B cell (primary cell): ENCODE data around the gene EPB41L2. TPM values are rescaled to one million over a fixed set of nuclear protein-coding genes. Genes with fewer than 3 reads are reported as not detected.

Experiments used
- ATAC-seq: fragments of 200-7000 bp; cut with Tn5 transposase; one replicate; pipeline ENCODE4 v1.10.0; 2021; ENCODE audit warnings: low read depth, mild to moderate bottlenecking, moderate number of reproducible peaks, moderate library complexity
- CTCF ChIA-PET: fragments of 350-600 bp; sonication (Branson Sonifier 250); formaldehyde crosslinking; loops from one replicate; lab custom pipeline; 2021; ENCODE audit warnings: antibody characterized with exemption, inconsistent platforms; lab: Charles Lee
- POLR2A ChIA-PET: fragments of 350-600 bp; sonication (Branson Sonifier 250); formaldehyde crosslinking; loops from one replicate; lab custom pipeline; 2021; ENCODE audit warnings: antibody characterized with exemption; lab: Charles Lee
- DNase-seq: peaks from one replicate; pipeline ENCODE4 v3.0.0; 2013
- H2AFZ ChIP-seq: 2 replicates; pipeline ENCODE4 v1.6.1; 2012; ENCODE audit warnings: mild to moderate bottlenecking, low read depth, low read length; ENCODE audit not compliant: insufficient read depth, poor library complexity, severe bottlenecking
- H3K27ac ChIP-seq, 2 donors: 1 replicate in 1 of 2; 2 replicates in 1 of 2; pipeline ENCODE4 v1.5.1; 2012 to 2013; ENCODE audit warnings: low read length in 2 of 2, mild to moderate bottlenecking in 2 of 2, moderate library complexity in 1 of 2
- H3K27me3 ChIP-seq, 4 experiments: fragments of 200-600 bp in 1 of 4; sonication (generic) in 1 of 4; replicated peaks in 1 of 4; 1 replicate in 2 of 4; 2 replicates in 2 of 4; pipeline versions ENCODE4 v1.6.1 to v1.7.0; 2013 to 2016; ENCODE audit warnings: low read length in 3 of 4, mild to moderate bottlenecking in 2 of 4, mixed read lengths in 1 of 4, moderate library complexity in 1 of 4; ENCODE audit not compliant: insufficient read depth in 4 of 4, control insufficient read depth in 3 of 4; ENCODE audit errors: control extremely low read depth in 1 of 4
- H3K36me3 ChIP-seq, 2 experiments: replicated peaks in 1 of 2; 1 replicate in 1 of 2; 2 replicates in 1 of 2; pipeline versions ENCODE4 v1.6.1 to v1.7.1; 2013; ENCODE audit warnings: low read length in 1 of 2; ENCODE audit not compliant: insufficient read depth in 2 of 2, control insufficient read depth in 1 of 2; ENCODE audit errors: control extremely low read depth in 1 of 2, extremely low read depth in 1 of 2
- H3K4me1 ChIP-seq, 2 donors: fragments of 200-600 bp in 1 of 2; sonication (generic) in 1 of 2; 1 replicate in 1 of 2; 2 replicates in 1 of 2; pipeline versions ENCODE4 v1.5.1 to v1.6.1; 2013 to 2017; ENCODE audit warnings: low read length in 2 of 2; ENCODE audit not compliant: control insufficient read depth in 2 of 2, insufficient read depth in 2 of 2
- H3K4me2 ChIP-seq: replicated peaks from 2 replicates; pipeline ENCODE3; 2012; ENCODE audit warnings: mild to moderate bottlenecking, low read depth, low read length; ENCODE audit not compliant: poor library complexity, severe bottlenecking
- H3K4me3 ChIP-seq, 5 experiments: fragments of 200-600 bp in 1 of 5; sonication (generic) in 1 of 5; 1 replicate in 3 of 5; 2 replicates in 2 of 5; pipeline versions ENCODE4 v1.5.1 to v1.7.0; 2011 to 2016; ENCODE audit warnings: low read length in 4 of 5, mild to moderate bottlenecking in 4 of 5, low read depth in 2 of 5, control low read depth in 1 of 5, moderate library complexity in 1 of 5; ENCODE audit not compliant: insufficient read depth in 1 of 5; ENCODE audit errors: control extremely low read depth in 1 of 5, extremely low read depth in 1 of 5
- H3K79me2 ChIP-seq: fragments of 200-600 bp; sonication (generic); one replicate; pipeline ENCODE4 v1.6.0; 2016; ENCODE audit warnings: low read length; ENCODE audit not compliant: control insufficient read depth, insufficient read depth
- H3K9ac ChIP-seq: fragments of 200-600 bp; sonication (generic); 2 replicates; pipeline ENCODE4 v1.6.1; 2017; ENCODE audit warnings: mild to moderate bottlenecking, low read length, moderate library complexity
- H3K9me3 ChIP-seq, 3 donors: one replicate each; pipeline versions ENCODE4 v1.6.1 to v1.7.1; 2013; ENCODE audit warnings: low read length in 2 of 3; ENCODE audit not compliant: control insufficient read depth in 2 of 3, insufficient read depth in 1 of 3; ENCODE audit errors: control extremely low read depth in 1 of 3
- H4K20me1 ChIP-seq: 2 replicates; pipeline ENCODE4 v1.6.0; 2012; ENCODE audit warnings: mild to moderate bottlenecking, low read length; ENCODE audit not compliant: insufficient read depth, control insufficient read depth, poor library complexity, severe bottlenecking
- H3K27ac Mint-ChIP-seq: one replicate; pipeline ENCODE4 v1.8.0; 2021; ENCODE audit warnings: mixed read lengths
- H3K27me3 Mint-ChIP-seq: one replicate; pipeline ENCODE4 v1.8.0; 2021; ENCODE audit warnings: mixed read lengths
- H3K4me1 Mint-ChIP-seq: one replicate; pipeline ENCODE4 v1.8.0; 2021; ENCODE audit warnings: mixed read lengths
- H3K4me3 Mint-ChIP-seq: one replicate; pipeline ENCODE4 v1.8.0; 2021; ENCODE audit warnings: mixed read lengths
- H3K9me3 Mint-ChIP-seq: one replicate; pipeline ENCODE4 v1.8.0; 2022; ENCODE audit warnings: mixed read lengths; ENCODE audit not compliant: insufficient read depth
- EZH2 ChIP-seq: IDR thresholded peaks from 2 replicates; pipeline ENCODE4 v1.6.1; 2012; ENCODE audit warnings: borderline replicate concordance, low read depth, mild to moderate bottlenecking, moderate library complexity, low read length; ENCODE audit not compliant: insufficient read depth, poor library complexity, severe bottlenecking
- WGBS: methylation state at CpG from one replicate; pipeline ENCODE4 v1.1.5; 2013; ENCODE audit warnings: missing lambda C conversion rate; ENCODE audit not compliant: insufficient coverage; 5-methylcytosine and 5-hydroxymethylcytosine counted together
- intact Hi-C: fragments of 100-400 bp; cut with micrococcal nuclease; formaldehyde crosslinking; loops from one replicate; pipeline ENCODE4 v1.10.0; 2022
- polyA plus RNA-seq: library from polyadenylated mRNA; depleted of rRNA; stranded (reverse); fragments of >200 nt; gene quantifications from 2 replicates; pipeline ENCODE4 v1.2.3, GENCODE V29; 2012
- total RNA-seq, 2 donors: library from RNA; stranded (reverse); fragments of 120-200 nt in 1 of 2; gene quantifications; 1 replicate in 1 of 2; 2 replicates in 1 of 2; pipeline versions ENCODE4 v1.2.3 to v1.2.4, GENCODE V29; 2013 to 2022
- TF ChIP-seq, protein P1 (sequence below): fragments of 200-600 bp; IDR thresholded peaks from one replicate; pipeline ENCODE4 v1.8.0; 2022; ENCODE audit warnings: antibody characterized with exemption, mild to moderate bottlenecking

The EPB41L2 gene
- total and polyA plus RNA-seq, 2 donors (not counting 1 experiment from before 2014, with no cell fraction given), result 17.8 to 61.0 TPM

DNA sequence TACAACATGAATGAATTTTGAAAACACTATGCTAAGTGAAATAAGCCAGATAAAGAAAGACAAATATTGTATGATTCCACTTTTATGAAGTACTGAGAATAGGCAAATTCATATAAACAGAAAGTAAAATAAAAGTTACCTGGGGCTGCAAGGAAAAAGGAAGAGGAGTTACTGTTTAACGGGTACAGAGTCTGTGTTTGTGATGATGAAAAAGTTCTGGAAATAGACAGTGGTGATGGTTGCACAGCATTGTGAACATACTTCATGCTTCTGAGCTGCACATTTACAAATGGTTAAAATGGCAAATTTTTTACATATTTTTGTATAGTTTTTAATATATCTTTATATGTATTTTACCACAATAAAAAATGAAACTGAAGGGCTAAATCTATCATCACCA lies 29.4 kb downstream of the EPB41L2 start:
- no CpG with 5 or more reads among the region's 1 CpG for WGBS
- CTCF ChIA-PET, result no interaction called here
- no peak for DNase-seq
- peaks cover 15% of the 10 kb centered on the region for H4K20me1 ChIP-seq
- no peak for ATAC-seq
- H3K79me2 ChIP-seq, result peaks cover 27% of the 10 kb centered on the region
- TF ChIP-seq EZH2, result no peak
- TF ChIP-seq, protein P1, sequence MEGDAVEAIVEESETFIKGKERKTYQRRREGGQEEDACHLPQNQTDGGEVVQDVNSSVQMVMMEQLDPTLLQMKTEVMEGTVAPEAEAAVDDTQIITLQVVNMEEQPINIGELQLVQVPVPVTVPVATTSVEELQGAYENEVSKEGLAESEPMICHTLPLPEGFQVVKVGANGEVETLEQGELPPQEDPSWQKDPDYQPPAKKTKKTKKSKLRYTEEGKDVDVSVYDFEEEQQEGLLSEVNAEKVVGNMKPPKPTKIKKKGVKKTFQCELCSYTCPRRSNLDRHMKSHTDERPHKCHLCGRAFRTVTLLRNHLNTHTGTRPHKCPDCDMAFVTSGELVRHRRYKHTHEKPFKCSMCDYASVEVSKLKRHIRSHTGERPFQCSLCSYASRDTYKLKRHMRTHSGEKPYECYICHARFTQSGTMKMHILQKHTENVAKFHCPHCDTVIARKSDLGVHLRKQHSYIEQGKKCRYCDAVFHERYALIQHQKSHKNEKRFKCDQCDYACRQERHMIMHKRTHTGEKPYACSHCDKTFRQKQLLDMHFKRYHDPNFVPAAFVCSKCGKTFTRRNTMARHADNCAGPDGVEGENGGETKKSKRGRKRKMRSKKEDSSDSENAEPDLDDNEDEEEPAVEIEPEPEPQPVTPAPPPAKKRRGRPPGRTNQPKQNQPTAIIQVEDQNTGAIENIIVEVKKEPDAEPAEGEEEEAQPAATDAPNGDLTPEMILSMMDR, result no peak
- H3K27ac ChIP-seq, result no peak overlapping the region
- Mint-ChIP-seq H3K4me3 (no peak overlapping the region), H3K27ac (no peak overlapping the region), H3K9me3 (no peaks in the 10 kb centered on the region), H3K27me3 (no peaks in the 10 kb centered on the region), H3K4me1 (peaks cover 22% of the 10 kb centered on the region)
- POLR2A ChIA-PET, result no interaction called here
- no peaks in the 10 kb centered on the region for H3K27me3 ChIP-seq
- H2AFZ ChIP-seq, result no peak overlapping the region
- no peak overlapping the region for H3K4me2 ChIP-seq
- H3K9me3 ChIP-seq, result peaks cover 0 to 2% (median 0%) of the 10 kb centered on the region in 3 donors
- no peaks in the 10 kb centered on the region for H3K36me3 ChIP-seq
- intact Hi-C loops, result no loop called here
- H3K4me1 ChIP-seq, result peaks cover 0 to 6% of the 10 kb centered on the region in 2 donors
- H3K9ac ChIP-seq, result no peak overlapping the region
- H3K4me3 ChIP-seq, result no peak overlapping the region

DNA sequence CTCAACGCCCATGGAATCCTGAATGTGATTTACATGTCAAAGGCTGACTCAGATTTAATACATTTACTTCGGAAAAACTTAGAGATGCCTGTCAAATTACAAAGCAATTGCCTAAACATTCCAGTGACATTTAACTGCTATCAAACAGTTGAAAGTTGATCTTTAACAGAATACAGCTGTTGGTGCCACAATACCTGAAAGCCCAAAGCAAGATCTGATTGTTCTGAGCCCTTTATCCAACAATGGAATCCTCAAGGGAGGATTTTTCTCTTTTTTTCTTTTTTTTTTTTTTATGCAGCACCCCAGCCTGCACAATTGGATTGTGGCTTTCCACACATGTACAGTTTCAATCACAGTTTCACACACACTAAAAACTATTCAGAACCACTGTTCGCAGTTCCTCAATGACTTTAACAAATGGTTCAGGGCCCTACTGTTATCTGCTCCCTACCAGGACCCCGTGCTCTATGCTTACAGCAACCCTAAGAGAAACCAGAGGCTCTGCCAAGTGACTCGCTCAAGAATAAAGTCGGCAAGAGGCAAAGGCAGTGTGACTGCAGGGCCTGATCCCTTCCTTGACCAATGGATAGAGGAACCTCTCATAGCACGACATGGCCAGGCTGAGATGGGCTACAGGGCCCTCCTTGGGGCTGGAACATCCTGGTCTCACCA lies 33.3 kb downstream of the EPB41L2 start:
- DNase-seq (no peak), ATAC-seq (no peak)
- Mint-ChIP-seq H3K27me3 (no peaks in the 10 kb centered on the region), H3K4me3 (no peak overlapping the region), H3K9me3 (no peaks in the 10 kb centered on the region), H3K4me1 (peaks cover 37% of the 10 kb centered on the region), H3K27ac (no peak overlapping the region)
- ChIA-PET POLR2A (no interaction called here), CTCF (no interaction called here)
- WGBS, result 85% methylated on average over 6 of the region's 7 CpGs
- no peaks in the 10 kb centered on the region for H3K27me3 ChIP-seq
- H2AFZ ChIP-seq, result no peak overlapping the region
- intact Hi-C loops, result no loop called here
- H3K4me1 ChIP-seq, result peaks cover 0 to 6% of the 10 kb centered on the region in 2 donors
- H4K20me1 ChIP-seq, result peaks cover 15% of the 10 kb centered on the region
- H3K27ac ChIP-seq, result no peak overlapping the region
- H3K4me2 ChIP-seq, result no peak overlapping the region
- H3K79me2 ChIP-seq, result peaks cover 43% of the 10 kb centered on the region
- no peaks in the 10 kb centered on the region for H3K36me3 ChIP-seq
- TF ChIP-seq, protein P1, result no peak
- no peak for TF ChIP-seq EZH2
- H3K9me3 ChIP-seq, result no peaks in the 10 kb centered on the region
- H3K9ac ChIP-seq, result no peak overlapping the region
- H3K4me3 ChIP-seq, result no peak overlapping the region
